IPS-18a (cell line): ENCODE results near the gene PAX6.

Experiments used
- H3K27ac ChIP-seq: one replicate; pipeline ENCODE4 v1.5.1; 2013; ENCODE audit warnings: low read length
- H3K27me3 ChIP-seq: one replicate; pipeline ENCODE4 v1.6.1; 2013; ENCODE audit warnings: mild to moderate bottlenecking, low read length; ENCODE audit not compliant: control insufficient read depth, insufficient read depth
- H3K36me3 ChIP-seq: one replicate; pipeline ENCODE4 v1.6.1; 2013; ENCODE audit warnings: low read depth, low read length; ENCODE audit not compliant: control insufficient read depth
- H3K4me1 ChIP-seq: one replicate; pipeline ENCODE4 v1.6.1; 2013; ENCODE audit warnings: low read depth, low read length; ENCODE audit not compliant: control insufficient read depth
- H3K4me3 ChIP-seq: one replicate; pipeline ENCODE4 v1.5.1; 2013; ENCODE audit warnings: low read length
- H3K9ac ChIP-seq: one replicate; pipeline ENCODE4 v1.6.1; 2013; ENCODE audit warnings: mild to moderate bottlenecking, low read length, moderate library complexity
- H3K9me3 ChIP-seq: one replicate; pipeline ENCODE4 v1.6.1; 2013; ENCODE audit warnings: low read depth, low read length; ENCODE audit not compliant: control insufficient read depth

Gene PAX6

GRCh38 chr11:31813391-31814175 lies 2.5 kb upstream of the PAX6 start:
- no peaks in the 10 kb centered on the region for H3K36me3 ChIP-seq
- H3K4me3 ChIP-seq = peak overlapping the region; percentile 53
- no peak overlapping the region for H3K9ac ChIP-seq
- H3K27ac ChIP-seq = no peak overlapping the region
- peaks cover 43% of the 10 kb centered on the region for H3K4me1 ChIP-seq
- H3K9me3 ChIP-seq = no peaks in the 10 kb centered on the region
- H3K27me3 ChIP-seq = peaks cover 100% of the 10 kb centered on the region

- H3K9ac ChIP-seq = no peak overlapping the region
- H3K36me3 ChIP-seq = no peaks in the 10 kb centered on the region
- peak overlapping the region; percentile 53 for H3K4me3 ChIP-seq
- no peaks in the 10 kb centered on the region for H3K9me3 ChIP-seq
- peaks cover 50% of the 10 kb centered on the region for H3K4me1 ChIP-seq
- H3K27me3 ChIP-seq = peaks cover 100% of the 10 kb centered on the region
- H3K27ac ChIP-seq = no peak overlapping the region
Measured at GRCh38 chr11:31812383-31813381, 1.6 kb upstream of the PAX6 start.

GRCh38 chr11:31809857-31810778 lies 1.0 kb downstream of the PAX6 start:
- peaks cover 4% of the 10 kb centered on the region for H3K9me3 ChIP-seq
- no peak overlapping the region for H3K9ac ChIP-seq
- H3K36me3 ChIP-seq = no peaks in the 10 kb centered on the region
- peak overlapping the region; percentile 60 for H3K4me3 ChIP-seq
- no peak overlapping the region for H3K27ac ChIP-seq
- peaks cover 47% of the 10 kb centered on the region for H3K4me1 ChIP-seq
- H3K27me3 ChIP-seq = peaks cover 100% of the 10 kb centered on the region

GRCh38 chr11:31809541-31809856 lies 1.6 kb downstream of the PAX6 start:
- H3K27me3 ChIP-seq = peaks cover 100% of the 10 kb centered on the region
- H3K27ac ChIP-seq = no peak overlapping the region
- no peaks in the 10 kb centered on the region for H3K36me3 ChIP-seq
- H3K9ac ChIP-seq = no peak overlapping the region
- peaks cover 43% of the 10 kb centered on the region for H3K4me1 ChIP-seq
- H3K9me3 ChIP-seq = peaks cover 4% of the 10 kb centered on the region
- peak overlapping the region; percentile 60 for H3K4me3 ChIP-seq

GRCh38 chr11:31808721-31809540 lies 2.2 kb downstream of the PAX6 start:
- H3K27me3 ChIP-seq = peaks cover 100% of the 10 kb centered on the region
- H3K4me1 ChIP-seq = peaks cover 43% of the 10 kb centered on the region
- no peaks in the 10 kb centered on the region for H3K36me3 ChIP-seq
- peaks cover 4% of the 10 kb centered on the region for H3K9me3 ChIP-seq
- no peak overlapping the region for H3K9ac ChIP-seq
- no peak overlapping the region for H3K27ac ChIP-seq
- H3K4me3 ChIP-seq = peak overlapping the region; percentile 60

- H3K36me3 ChIP-seq = no peaks in the 10 kb centered on the region
- peaks cover 100% of the 10 kb centered on the region for H3K27me3 ChIP-seq
Measured at GRCh38 chr11:31807799-31808667, 3.1 kb downstream of the PAX6 start.

GRCh38 chr11:31806928-31807798 lies 4.0 kb downstream of the PAX6 start:
- Histone ChIP-seq H3K4me1 (peaks cover 38% of the 10 kb centered on the region), H3K9me3 (peaks cover 4% of the 10 kb centered on the region), H3K4me3 (no peak overlapping the region), H3K27me3 (peaks cover 100% of the 10 kb centered on the region), H3K9ac (no peak overlapping the region), H3K27ac (no peak overlapping the region), H3K36me3 (no peaks in the 10 kb centered on the region)

More at GRCh38 chr11:31807799-31808667, 3.1 kb downstream of the PAX6 start:
- Histone ChIP-seq H3K4me3 (peak overlapping the region; percentile 60), H3K9me3 (peaks cover 4% of the 10 kb centered on the region), H3K9ac (no peak overlapping the region), H3K27ac (no peak overlapping the region), H3K4me1 (peaks cover 41% of the 10 kb centered on the region)

- Histone ChIP-seq H3K9me3 (peaks cover 4% of the 10 kb centered on the region), H3K27me3 (peaks cover 100% of the 10 kb centered on the region), H3K36me3 (no peaks in the 10 kb centered on the region), H3K4me1 (peaks cover 38% of the 10 kb centered on the region), H3K27ac (no peak overlapping the region), H3K9ac (no peak overlapping the region), H3K4me3 (peak overlapping the region; percentile 22)
Measured at GRCh38 chr11:31806186-31806927, 4.8 kb downstream of the PAX6 start.

- Histone ChIP-seq H3K9me3 (peaks cover 4% of the 10 kb centered on the region), H3K4me3 (peak overlapping the region; percentile 1)
Measured at GRCh38 chr11:31805629-31806185, 5.4 kb downstream of the PAX6 start.

More at GRCh38 chr11:31805629-31806185, 5.4 kb downstream of the PAX6 start:
- H3K9ac ChIP-seq = no peak overlapping the region
- peaks cover 100% of the 10 kb centered on the region for H3K27me3 ChIP-seq
- peaks cover 36% of the 10 kb centered on the region for H3K4me1 ChIP-seq
- H3K27ac ChIP-seq = no peak overlapping the region
- no peaks in the 10 kb centered on the region for H3K36me3 ChIP-seq
